SW 1271 (cell line): Measurements from ENCODE around the gene SCAMP4.
A peak's percentile ranks its signal among the peaks of the same experiment; 100 is the strongest.
"Not testable (repeated sequence)": the region's sequence is repeated elsewhere in the genome, so short reads cannot be mapped to it uniquely, and the experiment has no call there.

Experiments used
- DNase-seq, 2 experiments: peaks; one replicate each; lab custom pipeline; 2025; lab: John Stamatoyannopoulos, UW

SCAMP4 gene

GRCh38 chr19:1866693-1867348, 38.4 kb upstream of the SCAMP4 start:
- DNase-seq = no peak

GRCh38 chr19:1867349-1867724, 37.9 kb upstream of the SCAMP4 start:
- no peak for DNase-seq

GRCh38 chr19:1868971-1869370, 36.2 kb upstream of the SCAMP4 start:
- DNase-seq = no peak

GRCh38 chr19:1871140-1871597, 34.0 kb upstream of the SCAMP4 start:
- no peak for DNase-seq

GRCh38 chr19:1871630-1872029, 33.6 kb upstream of the SCAMP4 start:
- no peak for DNase-seq

- no peak for DNase-seq
These were observed 32.2 kb upstream of the SCAMP4 start for GRCh38 chr19:1872807-1873523.

GRCh38 chr19:1873524-1874473, 31.4 kb upstream of the SCAMP4 start:
- no peak for DNase-seq

GRCh38 chr19:1874554-1875185, 30.5 kb upstream of the SCAMP4 start:
- peak in 1 of 2 experiments; percentile 46 for DNase-seq

- DNase-seq = not testable (repeated sequence)
These were observed 29.9 kb upstream of the SCAMP4 start for GRCh38 chr19:1875265-1875645.

GRCh38 chr19:1875646-1876495, 29.3 kb upstream of the SCAMP4 start:
- peak; percentile 80 to 88 for DNase-seq

- not testable (repeated sequence) for DNase-seq
These were observed 28.5 kb upstream of the SCAMP4 start for GRCh38 chr19:1876496-1877279.

GRCh38 chr19:1877280-1877660, 27.9 kb upstream of the SCAMP4 start:
- DNase-seq = not testable (repeated sequence)

GRCh38 chr19:1878583-1878982, 26.6 kb upstream of the SCAMP4 start:
- not testable (repeated sequence) for DNase-seq

- DNase-seq = not testable (repeated sequence)
These were observed 25.2 kb upstream of the SCAMP4 start for GRCh38 chr19:1879982-1880381.

GRCh38 chr19:1880611-1881392, 24.4 kb upstream of the SCAMP4 start:
- DNase-seq = no peak

GRCh38 chr19:1881393-1882088, 23.7 kb upstream of the SCAMP4 start:
- DNase-seq = not testable (repeated sequence)

- DNase-seq = no peak
These were observed 23.0 kb upstream of the SCAMP4 start for GRCh38 chr19:1882089-1882785.
